ENCODE measurements around the gene KCNJ14.

The KCNJ14 gene

DNA sequence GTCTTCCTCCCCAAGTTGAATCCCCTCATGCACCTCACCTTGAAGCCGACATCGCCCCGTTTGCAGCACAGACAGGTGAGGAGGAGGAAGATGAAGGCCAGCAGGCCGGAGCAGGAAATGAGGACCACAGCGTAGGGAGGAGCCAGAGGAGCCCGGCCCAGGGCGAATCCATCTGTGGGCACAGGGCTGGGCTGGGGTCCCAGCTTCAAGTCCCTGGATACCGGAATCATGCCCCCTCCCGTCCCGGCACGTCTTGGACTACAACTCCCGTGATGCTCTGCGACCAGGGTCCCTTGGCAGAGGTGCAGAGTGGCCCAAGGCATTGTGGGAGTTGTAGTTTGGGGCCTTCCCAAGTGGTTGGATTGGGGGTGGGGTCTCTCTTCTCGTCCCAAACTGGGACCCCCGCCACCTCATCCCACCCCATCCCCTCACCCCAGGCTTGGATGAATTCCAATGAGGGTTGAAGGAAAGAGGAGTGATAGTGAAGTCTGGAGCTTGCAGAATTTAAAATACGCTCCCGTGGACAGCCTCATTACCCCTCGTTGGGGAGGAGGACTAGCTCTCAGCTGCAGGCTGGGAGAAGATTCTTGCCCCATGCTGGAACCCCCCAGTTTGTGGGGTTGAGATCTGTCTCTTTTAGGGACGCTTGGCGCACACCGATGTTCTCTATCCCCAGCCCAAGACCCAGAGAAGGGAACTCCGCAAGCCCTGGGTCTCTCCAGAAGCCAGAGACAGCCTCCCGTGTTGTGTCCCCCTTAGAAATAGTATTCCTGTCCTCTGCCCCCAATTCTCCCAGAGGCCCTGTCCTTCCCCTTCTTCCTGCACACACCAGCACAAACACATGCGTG, 55.3 kb downstream of the KCNJ14 start:
- DNase-seq: peak; percentile 38

DNA sequence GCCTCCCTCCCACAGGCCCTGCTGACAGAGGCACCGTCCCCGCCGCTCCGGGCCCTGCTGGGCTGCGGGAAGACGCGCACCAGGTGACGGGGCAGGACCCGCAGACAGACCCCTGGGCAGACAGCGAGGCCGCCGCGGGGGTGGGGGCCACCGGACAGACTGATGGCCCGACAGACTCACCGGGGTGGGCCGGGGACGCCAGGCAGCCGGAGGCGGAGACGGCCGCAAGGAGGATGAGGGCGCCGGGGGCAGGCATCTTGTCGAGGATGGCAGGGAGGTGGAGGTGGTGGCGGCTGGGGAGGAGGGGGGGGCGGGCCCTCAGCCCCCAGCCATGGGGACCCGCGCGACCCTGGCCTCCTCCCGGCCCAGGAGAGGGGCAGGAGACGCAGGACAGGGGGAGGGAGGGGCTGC, 56.0 kb downstream of the KCNJ14 start:
- no peak for DNase-seq

DNA sequence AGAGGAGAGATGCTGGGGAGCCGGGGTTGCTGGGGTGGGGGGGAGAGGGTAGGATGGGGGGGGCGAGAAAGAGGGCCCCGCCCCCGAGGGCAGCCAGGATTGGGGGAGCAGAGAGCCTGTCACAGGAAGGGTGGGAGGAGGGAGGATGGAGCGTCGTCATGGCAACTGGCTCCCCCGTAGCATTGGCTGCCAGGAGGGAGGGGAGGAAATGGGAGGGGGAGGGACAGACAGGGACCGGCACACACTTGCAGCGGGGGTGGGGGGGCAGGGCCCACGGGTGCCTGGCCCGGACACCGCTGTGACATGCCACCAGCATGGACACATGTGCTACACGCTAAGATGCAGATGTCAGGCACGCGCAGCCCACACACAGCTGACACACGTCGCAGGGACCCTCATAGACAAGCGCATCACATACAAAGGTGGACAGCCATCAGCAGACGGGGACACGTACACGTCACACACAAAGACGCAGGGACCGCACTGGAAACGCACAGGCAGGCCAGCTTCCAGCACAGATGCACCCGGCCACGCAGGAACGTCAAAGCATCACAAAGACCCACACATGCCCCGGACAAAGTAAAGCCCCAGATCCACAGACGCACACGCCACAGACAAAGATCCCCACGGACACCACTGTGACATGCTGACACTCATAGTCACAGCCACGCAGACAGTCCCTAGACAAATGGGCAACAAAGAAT, 56.6 kb downstream of the KCNJ14 start, which contains the start of gene LMTK3:
Gene LMTK3, minus strand, starts transcription at position 36 of the 704 bp plus-strand sequence. CDS start 259 bp downstream, outside the sequence.
- peak; percentile 85 for DNase-seq

DNA sequence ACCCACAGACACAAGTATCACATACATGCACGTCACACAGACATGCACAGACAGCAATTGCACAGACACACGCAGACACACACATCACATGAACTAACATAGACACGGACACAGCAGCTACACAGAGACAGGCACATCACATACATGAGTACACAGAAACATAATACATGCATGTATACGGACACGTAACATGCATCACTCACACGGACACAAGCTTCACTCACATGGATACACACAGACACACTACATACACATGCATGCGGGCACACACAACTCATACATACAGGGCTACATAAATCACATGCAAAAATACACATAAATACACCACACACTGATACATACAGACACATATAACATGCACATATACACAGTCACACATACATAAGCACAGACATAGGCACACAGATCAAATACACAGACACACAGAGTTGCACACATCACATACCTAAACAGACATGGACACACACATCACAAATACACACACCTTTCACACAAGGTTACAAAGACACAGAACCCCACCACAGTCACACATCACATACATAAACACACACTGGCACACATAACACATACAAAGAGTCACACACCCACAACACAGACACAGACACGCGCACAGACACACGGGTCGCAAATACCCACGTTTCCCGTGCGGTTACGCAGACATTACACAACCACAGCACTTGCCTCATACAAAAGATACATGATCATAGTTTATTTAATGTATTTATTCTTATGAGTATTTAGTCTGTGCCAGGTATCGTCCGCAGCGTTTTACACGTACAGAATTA, 57.3 kb downstream of the KCNJ14 start:
- no peak for DNase-seq

DNA sequence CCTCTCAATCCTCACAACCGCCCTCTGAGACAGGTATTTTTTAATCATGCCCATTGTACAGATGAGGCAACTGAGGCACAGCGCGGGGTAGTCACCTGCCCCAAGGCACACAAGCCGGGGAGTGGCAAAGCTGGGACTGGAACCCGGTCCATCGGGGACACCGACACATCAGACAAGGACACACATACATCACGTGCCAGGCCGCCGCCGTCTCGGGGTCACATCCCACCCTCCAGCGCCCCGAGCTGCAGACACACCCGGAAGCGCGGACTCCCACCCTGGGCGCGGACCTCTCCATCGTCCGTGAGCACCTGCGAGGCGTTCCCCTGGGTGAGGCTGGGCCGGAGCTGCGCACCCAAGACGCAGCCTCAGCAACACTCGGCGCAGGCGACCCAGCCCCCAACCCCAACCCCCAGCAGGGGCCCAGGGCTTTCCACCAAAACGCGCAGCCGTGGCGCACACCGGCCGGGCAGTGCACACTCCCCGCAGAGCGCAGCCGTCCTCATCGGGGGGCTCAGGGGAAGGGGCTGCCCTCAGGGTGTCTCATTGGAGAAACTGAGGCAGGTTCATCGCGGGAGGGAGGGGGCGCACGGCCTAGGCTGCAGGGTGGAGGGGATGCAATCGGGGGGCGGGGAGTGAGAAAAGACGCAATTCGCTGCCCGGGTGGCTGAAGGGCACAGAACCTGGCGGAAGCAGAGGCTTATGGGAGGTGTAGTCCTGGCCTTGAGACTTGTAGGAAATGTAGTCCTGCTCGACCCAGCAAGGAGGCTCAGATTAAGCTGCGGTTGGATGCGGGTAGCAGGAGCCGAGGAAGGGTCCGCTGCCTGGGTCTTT, 58.1 kb downstream of the KCNJ14 start:
- peak; percentile 85 for DNase-seq

DNA sequence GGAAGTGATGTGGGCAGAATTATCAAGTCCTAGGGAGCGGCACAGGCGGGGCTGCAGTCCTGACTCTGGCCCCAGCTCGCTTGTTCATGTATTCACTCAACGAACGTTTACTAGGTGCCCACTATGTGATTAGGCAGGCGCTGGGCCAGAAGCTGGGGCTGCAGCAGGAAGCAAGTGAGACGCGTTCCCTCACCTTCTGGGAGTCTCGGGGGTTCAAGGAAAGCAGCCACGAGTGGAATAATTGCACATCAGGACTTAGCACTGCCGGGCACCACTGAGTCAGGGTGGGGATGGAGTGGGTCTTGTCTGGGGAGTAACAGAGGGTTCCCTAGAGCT, 58.7 kb downstream of the KCNJ14 start:
- no peak for DNase-seq

DNA sequence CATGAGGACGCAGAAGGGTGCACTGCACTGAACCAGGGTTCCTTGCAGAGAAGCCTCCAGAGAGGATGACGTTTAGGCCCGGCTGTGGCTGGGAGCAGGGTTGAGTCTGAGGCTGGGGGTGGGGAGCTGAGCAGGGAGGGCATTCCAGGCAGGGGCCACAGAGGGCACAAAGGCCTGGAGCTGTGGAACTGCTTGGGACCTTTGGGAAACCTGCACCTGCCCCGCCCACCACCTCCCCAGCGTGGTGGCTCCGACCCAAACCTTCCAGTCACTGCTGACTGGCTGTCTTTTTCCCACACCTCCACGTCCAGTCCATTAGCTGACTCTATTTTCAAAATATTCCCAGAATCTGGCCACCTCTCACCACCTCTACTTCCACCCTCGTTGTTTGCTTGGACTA, 61.2 kb downstream of the KCNJ14 start:
- no peak for DNase-seq

All from NCI-H1105 (cell line).